NCI-H2171 (cell line): ENCODE data around the gene SDCCAG8.
A peak's percentile ranks its signal among the peaks of the same experiment; 100 is the strongest.

Experiments
- DNase-seq: peaks from one replicate; lab custom pipeline; 2025; lab: John Stamatoyannopoulos, UW

The SDCCAG8 gene

DNA sequence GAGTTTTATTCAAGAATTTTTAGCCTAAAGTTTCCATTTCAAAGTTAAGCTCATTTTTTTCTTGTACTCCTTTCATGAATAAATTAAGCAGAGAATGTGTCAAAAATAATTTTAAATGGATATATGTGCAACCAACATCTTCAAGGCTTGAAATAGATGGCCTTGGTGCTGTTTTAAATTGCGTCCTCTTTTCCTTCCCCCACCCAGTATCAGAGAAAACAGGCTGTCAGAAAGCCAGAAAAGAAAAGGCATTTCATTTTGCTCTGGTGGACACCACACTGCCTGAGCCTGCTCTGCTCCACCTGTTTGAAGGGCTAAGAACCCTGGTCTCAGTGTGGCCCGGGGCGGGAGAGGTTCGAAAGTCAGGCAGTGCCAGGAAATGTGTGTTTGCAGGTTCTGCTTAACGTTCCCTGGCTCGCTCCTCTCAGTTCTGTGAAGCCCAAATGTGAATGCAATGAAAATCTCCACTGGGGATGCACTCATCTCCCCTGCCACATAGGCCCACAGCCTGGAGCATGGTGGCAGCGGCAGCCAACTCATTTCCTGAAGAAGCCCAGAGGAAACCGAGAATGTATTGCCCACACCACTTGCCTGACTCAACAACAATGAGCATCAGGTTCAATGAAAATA lies 134.4 kb downstream of the SDCCAG8 start:
- no peak for DNase-seq

DNA sequence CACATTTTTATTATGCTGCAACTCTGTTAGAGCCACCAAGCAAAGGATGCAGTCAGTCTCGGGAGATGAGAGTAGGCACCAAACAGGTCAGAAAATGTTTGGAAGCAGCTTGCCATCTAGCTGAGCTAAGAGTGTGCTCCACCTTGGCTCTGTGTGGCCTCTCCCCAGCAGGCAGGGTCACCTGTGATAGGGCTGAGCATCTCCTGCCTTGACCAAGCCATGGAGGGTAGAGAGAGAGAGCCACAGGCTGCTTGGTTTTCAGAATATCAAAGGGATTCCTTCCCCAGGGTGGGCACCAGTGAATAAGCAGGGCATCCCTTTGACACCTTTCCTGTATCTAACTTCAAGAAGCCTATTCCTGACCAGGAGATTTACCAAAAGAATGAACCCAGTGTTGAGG lies 135.5 kb downstream of the SDCCAG8 start:
- DNase-seq, result no peak

DNA sequence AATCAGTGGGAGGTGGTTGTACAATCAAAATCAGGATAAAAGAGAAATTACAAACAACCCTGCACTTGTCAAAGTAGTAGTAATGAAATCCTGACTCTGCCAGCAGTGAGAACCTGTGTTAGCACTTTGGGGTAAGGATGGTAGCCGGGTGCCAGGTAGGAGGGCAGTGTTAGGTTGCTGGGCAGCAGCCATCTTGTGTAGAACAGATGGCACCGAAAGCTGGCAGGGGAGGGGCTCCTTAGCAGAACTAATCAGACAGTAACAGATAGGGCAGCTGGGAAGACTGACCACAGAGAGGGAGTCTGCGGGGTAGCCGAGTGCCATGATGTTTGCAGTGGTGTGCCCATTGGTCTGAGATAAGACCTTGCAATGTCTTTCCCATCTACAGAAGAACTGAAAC lies 137.3 kb downstream of the SDCCAG8 start:
- peak; percentile 50 for DNase-seq

DNA sequence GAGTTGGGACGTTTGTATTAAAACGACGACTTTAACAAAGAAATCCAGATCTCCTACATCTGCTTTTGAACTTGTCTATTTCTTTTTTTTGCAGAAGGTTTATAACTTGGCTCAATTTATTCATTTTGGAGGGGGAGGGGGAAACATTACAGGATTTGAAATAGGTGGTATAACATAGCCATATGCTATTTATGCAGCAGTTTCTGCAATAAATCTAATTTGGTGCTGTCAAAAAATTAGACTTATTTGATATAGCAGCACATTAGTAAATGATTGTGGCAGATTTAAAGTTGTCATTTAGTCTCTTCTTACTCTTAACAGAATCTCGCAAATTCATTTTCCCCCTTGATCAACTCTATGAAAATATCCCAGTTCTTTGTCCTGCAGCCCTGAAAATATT lies 138.2 kb downstream of the SDCCAG8 start:
- DNase-seq, result no peak

DNA sequence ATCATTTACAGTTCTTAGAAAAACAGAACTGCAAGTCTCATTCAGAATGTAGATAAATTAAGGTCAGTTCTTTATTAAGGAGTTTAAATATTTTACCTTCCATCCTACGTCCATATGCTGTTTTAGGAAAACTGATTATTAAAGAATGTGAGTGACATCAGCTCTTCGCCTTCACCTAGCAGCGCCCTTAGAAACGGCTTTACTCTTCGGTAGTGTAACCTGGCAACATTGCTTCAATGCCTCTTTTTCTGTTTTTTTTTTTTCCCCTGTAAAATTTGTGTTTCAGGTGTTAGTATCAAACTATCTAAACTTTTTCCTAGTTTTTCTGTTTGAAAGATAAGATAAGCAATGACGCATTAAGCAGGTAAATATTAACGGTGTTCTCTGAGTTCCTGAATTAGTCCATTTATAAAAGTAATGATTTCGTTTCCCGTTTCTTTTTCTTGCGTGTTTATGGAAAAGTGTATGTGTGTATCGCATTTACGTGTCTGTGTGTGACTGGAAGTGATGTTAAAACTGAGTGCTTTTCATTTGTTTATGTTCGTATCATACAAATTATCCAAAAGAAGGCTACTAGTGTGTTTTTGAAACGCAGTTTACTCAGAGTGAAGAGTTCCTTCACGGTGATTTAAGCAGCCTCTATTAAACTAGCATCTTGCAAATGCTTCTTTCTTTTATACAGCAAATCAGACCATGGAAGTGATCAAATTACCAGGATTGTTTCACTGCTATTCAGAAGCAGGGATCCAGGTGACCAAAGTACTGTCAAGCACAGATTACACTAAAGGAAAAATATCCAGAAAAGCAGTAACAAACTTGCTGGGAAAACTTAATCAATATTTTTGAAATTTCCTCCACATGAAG lies 139.0 kb downstream of the SDCCAG8 start:
- DNase-seq, result peak; percentile 34

DNA sequence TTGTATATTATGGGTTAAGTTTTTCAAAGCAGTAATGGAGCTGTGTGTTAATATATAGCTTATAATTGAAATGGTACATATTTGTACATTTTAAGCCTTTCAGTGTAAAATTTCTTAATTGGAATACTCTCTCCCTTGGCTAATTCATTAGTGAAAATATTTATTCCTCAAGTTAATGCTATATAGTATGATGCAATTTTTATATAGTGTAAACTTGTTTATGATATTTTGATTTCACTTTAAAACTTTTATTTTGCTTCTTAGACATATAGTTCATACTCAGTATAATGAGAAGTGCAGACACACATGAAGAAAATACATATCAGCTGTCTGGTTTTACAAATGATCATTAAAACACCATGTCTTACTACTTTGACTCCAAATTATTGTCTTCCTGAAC lies 140.6 kb downstream of the SDCCAG8 start:
- no peak for DNase-seq

DNA sequence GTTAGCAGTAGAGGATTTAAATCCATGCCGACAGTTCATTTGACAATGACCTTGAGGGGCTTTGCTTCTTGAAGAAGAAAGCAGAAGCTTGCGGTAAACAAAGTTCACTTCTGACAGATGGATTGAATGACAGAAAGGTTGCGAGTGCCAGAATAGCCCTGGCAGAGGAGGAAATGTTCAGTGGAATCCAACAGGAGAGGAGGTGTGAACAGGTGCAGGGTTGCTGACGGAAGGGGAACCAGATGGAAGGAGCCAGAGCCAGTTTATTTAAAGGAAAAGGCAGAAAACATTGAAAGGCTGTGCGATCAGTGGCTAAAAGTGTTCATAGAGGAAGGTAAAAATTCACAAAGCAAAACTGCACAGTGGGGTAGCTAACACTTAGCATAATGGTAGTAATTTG lies 141.0 kb downstream of the SDCCAG8 start:
- peak; percentile 84 for DNase-seq

DNA sequence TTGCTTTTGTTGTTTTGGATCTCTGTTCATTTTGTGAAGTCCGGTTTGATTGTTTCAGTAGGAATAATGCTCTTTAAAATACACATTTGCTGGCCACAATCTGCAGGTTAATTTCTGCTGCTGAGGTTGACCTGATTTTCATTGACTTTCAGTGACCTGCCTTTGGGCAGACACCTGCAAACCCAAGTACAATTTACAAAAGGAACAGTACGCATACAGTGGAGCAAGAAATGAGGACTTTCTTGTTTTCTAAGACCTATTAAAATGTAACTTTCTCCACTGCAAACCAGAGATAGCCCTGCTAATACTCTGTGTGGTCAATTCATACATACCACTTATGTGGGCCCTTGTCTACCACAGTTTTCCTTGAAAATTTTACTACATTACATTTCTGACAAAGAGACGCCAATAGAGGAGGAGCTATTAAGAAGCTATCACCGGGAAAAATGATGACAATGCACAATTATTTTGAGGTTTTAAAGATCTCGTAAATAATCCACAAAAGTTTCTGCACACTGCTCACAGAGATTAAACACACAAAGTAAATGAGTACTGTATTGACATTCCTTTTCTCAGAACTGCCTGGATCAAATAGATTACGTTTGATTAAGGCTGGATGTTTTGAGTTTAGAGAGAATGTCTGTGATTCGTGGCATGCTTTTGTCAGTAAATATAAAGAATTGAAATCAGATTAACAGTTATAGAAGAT lies 141.9 kb downstream of the SDCCAG8 start:
- DNase-seq, result no peak

DNA sequence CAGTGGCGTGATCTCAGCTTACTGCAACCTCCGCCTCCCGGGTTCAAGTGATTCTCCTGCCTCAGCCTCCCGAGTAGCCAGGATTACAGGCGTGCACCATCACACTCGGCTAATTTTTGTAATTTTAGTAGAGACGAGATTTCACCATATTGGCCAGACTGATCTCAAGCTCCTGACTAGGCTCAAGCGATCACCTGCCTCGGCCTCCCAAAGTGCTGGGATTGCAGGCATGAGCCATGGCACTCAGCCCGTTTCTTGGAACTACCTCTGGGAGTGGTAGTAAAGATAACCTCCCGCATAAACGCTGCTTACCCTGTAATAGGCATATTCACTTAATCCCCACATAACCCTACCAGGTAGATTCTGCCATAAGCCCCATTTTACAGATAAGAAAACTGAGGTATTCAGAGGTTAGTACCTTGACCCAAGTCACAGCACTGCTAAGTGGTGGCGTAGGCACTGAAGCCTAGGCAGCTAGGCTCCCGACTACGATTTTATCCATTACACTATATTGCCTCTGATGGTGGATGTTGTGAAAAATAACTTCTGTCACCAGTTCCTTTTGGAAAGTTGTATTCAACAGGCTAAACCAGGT lies 143.8 kb downstream of the SDCCAG8 start:
- no peak for DNase-seq

DNA sequence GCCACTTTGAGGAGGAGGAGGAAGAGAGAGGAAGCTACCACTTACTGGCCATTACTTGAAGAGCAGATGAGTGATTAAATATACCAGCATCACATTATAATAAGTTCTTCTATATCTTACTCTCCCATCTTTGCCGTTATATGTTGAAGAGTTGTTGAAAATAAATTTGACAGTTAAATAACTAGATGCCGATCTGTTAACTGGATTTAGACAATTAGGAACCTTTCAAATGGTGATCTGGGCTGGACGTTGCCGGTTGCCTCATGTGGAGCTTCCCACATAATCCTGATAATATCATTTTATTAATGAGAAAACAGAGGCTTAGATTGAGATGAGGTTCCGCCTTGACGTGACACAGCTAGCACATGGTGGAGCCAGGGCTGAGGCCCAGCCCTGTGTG lies 147.0 kb downstream of the SDCCAG8 start:
- DNase-seq, result no peak

DNA sequence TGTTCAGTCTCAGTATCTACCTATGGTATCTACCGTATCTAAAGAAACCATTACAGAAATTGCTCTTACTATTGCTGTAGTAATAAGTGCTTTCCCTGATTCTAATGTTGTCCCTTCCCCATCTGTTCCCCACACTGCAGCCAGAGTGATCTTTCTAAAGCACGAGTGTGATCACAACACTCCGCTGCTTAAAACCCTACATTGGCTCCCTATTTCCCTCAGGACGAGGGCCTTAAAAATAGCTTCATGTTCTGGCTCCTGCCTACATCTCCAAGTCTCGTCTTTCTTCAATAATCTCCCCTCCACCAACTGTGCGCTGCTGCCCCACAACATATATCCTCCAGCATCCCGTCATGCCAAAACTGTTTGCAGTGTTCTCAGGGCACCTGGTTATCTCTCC lies 150.6 kb downstream of the SDCCAG8 start:
- DNase-seq, result no peak

DNA sequence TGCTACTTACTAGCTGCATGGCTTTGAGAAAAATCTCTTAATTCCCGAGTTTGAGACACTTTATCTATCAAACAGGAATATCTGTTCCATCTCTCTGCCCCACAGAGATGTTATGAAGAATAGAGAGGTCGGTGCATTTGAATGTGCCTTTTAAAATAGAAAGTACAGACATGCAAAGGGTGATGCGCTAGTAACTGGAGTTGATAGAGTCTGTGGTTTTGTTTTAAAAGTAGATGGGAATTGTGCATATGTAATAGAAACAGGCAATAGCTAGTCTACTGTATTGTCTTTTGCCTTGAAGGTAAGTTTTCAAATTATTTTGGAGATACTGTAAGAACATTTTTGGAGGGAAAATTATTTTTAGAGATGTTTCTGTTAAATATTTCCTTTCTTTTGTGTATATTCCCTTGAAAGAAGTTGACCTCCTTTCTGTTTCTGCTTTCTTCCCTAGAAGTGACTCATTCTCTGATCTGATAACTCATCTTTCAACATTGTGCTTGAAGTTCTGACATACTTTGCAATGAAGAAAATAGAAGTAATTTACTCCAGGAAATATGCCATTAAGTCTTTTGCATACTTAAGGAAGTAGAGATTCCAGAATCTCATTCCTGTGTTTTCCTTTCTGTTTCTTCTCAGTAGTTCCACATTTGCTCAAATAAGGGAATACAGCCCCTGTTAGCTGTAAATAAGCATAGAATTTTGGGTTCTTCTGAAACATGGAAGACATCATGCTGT lies 151.6 kb downstream of the SDCCAG8 start:
- DNase-seq, result no peak

DNA sequence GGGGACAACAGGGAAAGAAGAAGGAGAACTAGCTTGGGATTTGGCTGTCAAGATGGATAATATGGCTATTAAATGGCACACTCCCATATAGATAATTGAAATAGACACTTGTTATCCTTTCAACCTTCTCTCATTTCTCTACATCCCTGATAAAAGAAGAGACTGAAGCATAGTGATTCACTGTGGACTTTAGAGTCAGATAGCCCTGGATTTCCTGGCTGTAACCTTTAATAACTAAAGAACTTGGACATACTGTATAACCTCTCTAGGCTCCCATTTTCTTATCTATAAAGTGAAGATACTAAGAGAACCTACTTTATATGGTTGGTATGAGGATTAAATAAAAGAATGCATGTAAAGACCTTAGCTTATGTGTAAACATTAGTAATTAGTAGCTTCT lies 152.6 kb downstream of the SDCCAG8 start:
- no peak for DNase-seq

DNA sequence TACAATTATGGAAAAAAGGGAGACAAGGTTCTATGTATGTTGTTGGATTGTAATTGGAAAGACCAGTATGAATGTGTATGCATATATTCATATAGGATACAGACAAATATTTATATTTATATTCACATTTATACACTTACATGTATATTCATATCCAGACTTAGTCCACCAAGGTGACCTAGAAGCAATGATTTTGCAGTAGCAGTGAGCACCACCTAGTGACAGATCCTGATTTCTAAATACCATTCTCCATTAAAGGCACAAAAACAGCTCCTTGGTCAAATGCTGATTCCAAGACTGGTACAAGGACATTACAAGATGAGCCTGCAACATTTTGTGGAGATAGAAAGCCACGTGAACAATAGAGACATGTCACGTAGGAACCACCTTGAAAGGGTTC lies 153.4 kb downstream of the SDCCAG8 start:
- DNase-seq, result no peak

DNA sequence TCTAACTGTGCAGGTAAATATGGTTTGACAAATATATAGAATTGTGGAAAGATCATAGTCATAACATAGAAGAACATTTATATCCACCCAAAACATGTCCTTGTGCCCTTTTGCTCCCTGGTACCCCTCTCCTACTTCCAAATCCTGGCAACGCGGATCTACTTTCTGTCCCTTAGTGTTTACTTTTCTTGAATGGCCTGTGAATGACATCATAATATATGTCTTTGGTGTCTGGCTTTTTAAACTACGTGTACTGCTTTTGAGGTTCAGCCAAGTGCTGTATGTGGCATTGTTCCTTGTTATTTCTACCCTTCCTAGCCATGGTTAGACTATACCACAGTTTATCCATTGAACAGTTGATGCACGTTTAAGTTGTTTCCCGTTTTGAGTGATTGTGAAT lies 155.6 kb downstream of the SDCCAG8 start:
- DNase-seq, result no peak

DNA sequence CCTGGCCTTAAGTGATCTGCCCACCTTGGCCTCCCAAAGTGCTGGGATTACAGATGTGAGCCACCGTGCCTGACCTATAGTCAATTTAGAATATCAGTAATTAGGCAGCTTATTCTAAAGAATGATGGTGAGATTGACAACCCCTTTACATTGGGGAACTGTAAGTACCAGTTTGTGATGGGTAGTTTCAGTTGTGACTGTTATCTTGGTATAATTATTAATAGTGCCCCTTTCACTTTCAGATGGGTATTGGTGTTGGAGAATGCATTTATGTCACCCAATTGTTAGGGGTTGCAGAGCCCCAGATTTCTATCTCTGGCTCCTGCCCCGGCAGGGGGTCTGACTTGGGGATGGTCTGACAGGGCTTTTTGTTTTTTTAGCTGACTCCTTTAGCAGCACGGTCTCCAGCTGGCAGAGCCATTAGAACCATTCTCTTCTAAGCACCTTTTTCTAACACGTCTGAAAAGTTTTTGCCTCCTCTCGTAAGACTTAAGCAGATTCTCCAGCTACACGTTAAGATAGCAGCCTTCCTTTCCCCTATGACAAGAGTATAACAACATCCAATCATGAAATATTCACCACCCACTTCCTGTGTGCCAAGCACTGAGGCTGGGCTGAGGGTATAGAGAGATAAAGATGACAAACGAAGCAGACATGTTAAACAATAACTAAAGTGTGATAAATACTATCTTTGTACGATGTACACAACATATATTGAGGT lies 157.8 kb downstream of the SDCCAG8 start:
- no peak for DNase-seq

DNA sequence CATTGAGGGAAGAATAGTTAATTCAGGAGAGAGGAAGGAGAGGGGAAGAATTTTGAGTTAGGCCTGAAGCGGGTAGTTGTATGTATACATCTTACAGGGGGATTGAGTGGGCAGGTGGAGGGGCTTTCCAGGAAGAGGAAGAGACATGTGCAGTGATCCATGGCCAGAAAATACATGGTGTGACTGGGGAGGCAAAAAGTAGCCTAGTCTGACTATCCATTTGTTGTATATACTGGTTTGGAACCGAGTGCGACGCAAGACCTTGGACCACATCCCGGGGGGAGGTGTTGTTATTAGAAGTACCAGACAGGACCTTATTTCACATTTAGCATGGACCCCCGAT lies 158.3 kb downstream of the SDCCAG8 start:
- DNase-seq, result no peak

DNA sequence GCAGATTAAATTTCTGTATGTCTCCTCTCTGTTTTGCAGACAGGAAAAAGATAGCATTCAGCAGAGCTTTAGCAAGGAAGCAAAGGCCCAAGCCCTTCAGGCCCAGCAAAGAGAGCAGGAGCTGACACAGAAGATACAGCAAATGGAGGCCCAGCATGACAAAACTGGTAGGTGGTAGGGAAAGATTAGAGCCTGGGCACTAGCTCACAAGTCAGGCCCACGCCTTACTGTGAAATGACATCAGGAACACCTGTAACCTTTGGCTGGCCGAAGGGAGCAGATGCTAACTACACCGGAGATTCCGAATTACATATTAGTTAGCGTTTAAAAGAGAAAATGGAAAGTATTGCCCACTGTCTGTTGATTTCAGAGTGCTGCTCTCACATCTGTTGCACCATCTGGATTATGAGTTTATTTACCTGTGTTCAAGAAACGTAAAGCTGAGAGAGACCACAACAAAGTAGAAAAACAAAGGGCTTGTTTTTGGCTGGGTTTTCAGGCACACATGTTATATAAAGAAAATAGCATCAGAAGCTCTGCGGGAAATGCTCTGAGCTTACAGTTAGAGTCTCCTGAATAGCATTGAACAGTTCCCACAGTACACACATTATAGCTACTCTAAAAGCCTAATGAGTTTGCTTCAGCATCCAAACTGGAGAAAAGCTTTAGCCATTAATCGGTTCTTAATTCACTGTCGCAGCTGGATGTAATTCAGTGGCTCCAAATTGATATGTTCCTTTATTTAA lies 160.0 kb downstream of the SDCCAG8 start:
- peak; percentile 90 for DNase-seq

DNA sequence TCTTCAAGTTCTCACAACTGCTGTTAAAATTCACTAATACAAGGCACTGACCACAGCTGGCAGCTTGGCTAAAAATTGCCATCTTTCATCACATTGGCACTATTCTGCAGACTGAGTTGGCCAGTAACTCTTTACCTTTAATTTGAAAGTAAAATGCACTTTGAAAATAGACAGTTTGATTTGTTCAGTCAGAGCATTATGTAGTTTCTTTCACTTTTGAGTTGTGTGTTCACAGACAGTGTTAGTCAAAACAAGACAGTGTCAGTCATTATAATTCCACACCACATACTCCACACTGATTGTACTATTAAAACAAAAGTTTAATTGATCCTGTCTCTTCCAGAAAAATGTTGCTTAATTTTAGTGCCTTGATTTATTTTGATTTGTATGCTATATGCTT lies 160.7 kb downstream of the SDCCAG8 start:
- no peak for DNase-seq

DNA sequence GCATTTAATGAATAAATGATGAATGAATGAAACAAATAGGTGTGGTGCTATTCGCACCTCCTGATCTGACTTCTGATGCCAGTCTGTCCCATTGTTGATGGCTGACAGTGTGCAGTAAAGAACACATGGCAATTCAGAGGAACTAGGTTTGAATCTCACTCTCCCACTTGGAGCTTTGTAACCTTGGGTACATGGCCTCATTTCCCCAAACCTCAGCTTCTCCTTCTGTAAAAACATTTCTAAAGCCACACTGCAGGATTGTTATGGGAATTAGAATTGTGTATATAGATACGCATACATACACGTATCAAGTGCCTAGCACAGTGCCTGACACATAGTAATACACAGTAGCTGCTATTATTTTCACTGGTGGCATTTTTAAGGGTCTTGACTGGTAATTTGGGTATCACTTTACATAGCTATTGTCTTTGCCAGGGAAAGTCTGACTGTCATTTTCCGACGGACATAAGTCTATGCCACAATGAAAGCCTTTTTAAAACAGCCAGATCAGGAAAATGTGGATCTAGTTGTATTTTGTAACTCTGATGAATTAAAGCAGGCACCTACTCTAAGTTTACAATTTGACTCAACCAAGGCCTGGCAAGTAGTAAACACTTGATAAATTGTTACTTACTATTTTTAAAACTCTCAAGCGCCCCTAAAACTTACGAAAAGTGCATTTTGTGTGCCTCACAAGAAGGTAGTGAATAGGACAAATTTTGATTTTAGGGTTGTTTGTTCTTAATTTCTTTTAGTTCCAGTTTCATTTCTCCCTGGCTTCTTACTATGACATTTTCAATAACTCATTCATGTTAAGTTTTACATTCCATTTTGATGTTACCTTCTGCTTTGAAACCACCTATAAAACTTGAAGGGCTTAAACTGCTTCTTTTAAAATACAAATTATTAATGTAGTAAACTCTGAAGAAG lies 164.4 kb downstream of the SDCCAG8 start:
- DNase-seq, result no peak
